K562 (cell line): Measurements from ENCODE around the gene THG1L. TPM values are rescaled to one million over a fixed set of nuclear protein-coding genes. Genes with fewer than 3 reads are reported as not detected.

Experiments used
- AFF4 ChIP-seq: sonication (generic); formaldehyde crosslinking; IDR thresholded peaks from 2 replicates; pipeline ENCODE4 v1.8.0; 2023; ENCODE audit warnings: mild to moderate bottlenecking, missing genetic modification reagents
- ATF1 ChIP-seq, 2 experiments: fragments of 450-650 bp in 1 of 2; IDR thresholded peaks; 2 replicates each; pipeline ENCODE4 v1.6.1; 2016; ENCODE audit warnings: missing compliant biosample characterization in 1 of 2, missing genetic modification characterization in 1 of 2
- EHMT2 ChIP-seq: fragments of 450-650 bp; IDR thresholded peaks from 2 replicates; pipeline ENCODE4 v1.6.1; 2018; ENCODE audit warnings: antibody characterized with exemption
- GMEB1 ChIP-seq: fragments of 250-450 bp; sonication (Bioruptor Pico); IDR thresholded peaks from 2 replicates; pipeline ENCODE4 v1.4.0; 2020; ENCODE audit warnings: mild to moderate bottlenecking
- GTF2E2 ChIP-seq: fragments of 200-800 bp; sonication (Bioruptor generic); IDR thresholded peaks from 2 replicates; pipeline ENCODE4 v1.6.1; 2016; ENCODE audit warnings: missing genetic modification characterization, missing compliant biosample characterization
- MXI1 ChIP-seq: IDR thresholded peaks from 2 replicates; pipeline ENCODE4 v1.6.1; 2011; ENCODE audit warnings: low read depth, mild to moderate bottlenecking, improper control_type of control experiment, low read length
- PCBP2 ChIP-seq: fragments of 200-400 bp; formaldehyde crosslinking; IDR thresholded peaks from 2 replicates; pipeline ENCODE4 v1.6.1; 2018; ENCODE audit warnings: low read length, low read depth, mild to moderate bottlenecking, moderate library complexity; ENCODE audit not compliant: poor library complexity, severe bottlenecking
- PML ChIP-seq: IDR thresholded peaks from 2 replicates; pipeline ENCODE4 v1.6.1; 2012; ENCODE audit warnings: low read length, inconsistent platforms
- TCF3 ChIP-seq: sonication (generic); formaldehyde crosslinking; IDR thresholded peaks from 2 replicates; pipeline ENCODE4 v1.4.0; 2020; ENCODE audit warnings: mild to moderate bottlenecking, missing genetic modification reagents
- ZBTB33 ChIP-seq: sonication (generic); formaldehyde crosslinking; IDR thresholded peaks from 2 replicates; pipeline ENCODE4 v1.8.1; 2023; ENCODE audit warnings: mild to moderate bottlenecking, missing genetic modification reagents
- ZNF133 ChIP-seq: fragments of 250-450 bp; sonication (Bioruptor Pico); IDR thresholded peaks from 2 replicates; pipeline ENCODE4 v1.4.0; 2020; ENCODE audit warnings: mild to moderate bottlenecking
- ZNF140 ChIP-seq: fragments of 250-450 bp; sonication (Bioruptor Pico); IDR thresholded peaks from 2 replicates; pipeline ENCODE4 v1.8.0; 2021; ENCODE audit warnings: moderate library complexity, mild to moderate bottlenecking, inconsistent platforms
- ZNF668 ChIP-seq: fragments of 250-450 bp; sonication (Bioruptor Pico); IDR thresholded peaks from 2 replicates; pipeline ENCODE4 v1.8.0; 2022; ENCODE audit warnings: mild to moderate bottlenecking, inconsistent platforms
- polyA plus RNA-seq, 8 experiments: library from polyadenylated mRNA; depleted of rRNA in 4 of 8; stranded (reverse) in 5 of 8; unstranded in 3 of 8; fragments of >200 nt; fragmentation: Nextera tagmentation in 2 of 8; fragmentation: Illumina TruSeq in 1 of 8; extraction: Ambion mirVana in 2 of 8; extraction: Trizol in 1 of 8; gene quantifications; 2 replicates each; pipeline versions ENCODE4 v1.2.1 to v1.2.3, GENCODE V29; 2011 to 2014; ENCODE audit warnings: inconsistent platforms in 1 of 8, missing spikeins in 1 of 8
- total RNA-seq, 7 experiments: library from RNA; depleted of rRNA in 6 of 7; stranded (reverse); fragments of >200 nt in 6 of 7; fragmentation: Illumina TruSeq in 2 of 7; extraction: Trizol in 2 of 7; gene quantifications; 2 replicates each; pipeline versions ENCODE4 v1.2.1 to v1.2.3, GENCODE V29; 2011 to 2021; ENCODE audit warnings: low replicate concordance in 1 of 7
- TF ChIP-seq, protein P1 (sequence below): sonication (generic); formaldehyde crosslinking; IDR thresholded peaks from 2 replicates; pipeline ENCODE4 v1.8.1; 2023; ENCODE audit warnings: missing genetic modification reagents, mild to moderate bottlenecking, borderline replicate concordance

Gene THG1L
- total and polyA plus RNA-seq, 9 of the 15 experiments (the other 6 are each of a cell fraction or from before 2014, with no cell fraction given): 21.8 to 40.7 (median 28.0) TPM

GRCh38 chr5:157731272-157732129 lies at the start of gene THG1L (continued):
- TF ChIP-seq, protein P1, sequence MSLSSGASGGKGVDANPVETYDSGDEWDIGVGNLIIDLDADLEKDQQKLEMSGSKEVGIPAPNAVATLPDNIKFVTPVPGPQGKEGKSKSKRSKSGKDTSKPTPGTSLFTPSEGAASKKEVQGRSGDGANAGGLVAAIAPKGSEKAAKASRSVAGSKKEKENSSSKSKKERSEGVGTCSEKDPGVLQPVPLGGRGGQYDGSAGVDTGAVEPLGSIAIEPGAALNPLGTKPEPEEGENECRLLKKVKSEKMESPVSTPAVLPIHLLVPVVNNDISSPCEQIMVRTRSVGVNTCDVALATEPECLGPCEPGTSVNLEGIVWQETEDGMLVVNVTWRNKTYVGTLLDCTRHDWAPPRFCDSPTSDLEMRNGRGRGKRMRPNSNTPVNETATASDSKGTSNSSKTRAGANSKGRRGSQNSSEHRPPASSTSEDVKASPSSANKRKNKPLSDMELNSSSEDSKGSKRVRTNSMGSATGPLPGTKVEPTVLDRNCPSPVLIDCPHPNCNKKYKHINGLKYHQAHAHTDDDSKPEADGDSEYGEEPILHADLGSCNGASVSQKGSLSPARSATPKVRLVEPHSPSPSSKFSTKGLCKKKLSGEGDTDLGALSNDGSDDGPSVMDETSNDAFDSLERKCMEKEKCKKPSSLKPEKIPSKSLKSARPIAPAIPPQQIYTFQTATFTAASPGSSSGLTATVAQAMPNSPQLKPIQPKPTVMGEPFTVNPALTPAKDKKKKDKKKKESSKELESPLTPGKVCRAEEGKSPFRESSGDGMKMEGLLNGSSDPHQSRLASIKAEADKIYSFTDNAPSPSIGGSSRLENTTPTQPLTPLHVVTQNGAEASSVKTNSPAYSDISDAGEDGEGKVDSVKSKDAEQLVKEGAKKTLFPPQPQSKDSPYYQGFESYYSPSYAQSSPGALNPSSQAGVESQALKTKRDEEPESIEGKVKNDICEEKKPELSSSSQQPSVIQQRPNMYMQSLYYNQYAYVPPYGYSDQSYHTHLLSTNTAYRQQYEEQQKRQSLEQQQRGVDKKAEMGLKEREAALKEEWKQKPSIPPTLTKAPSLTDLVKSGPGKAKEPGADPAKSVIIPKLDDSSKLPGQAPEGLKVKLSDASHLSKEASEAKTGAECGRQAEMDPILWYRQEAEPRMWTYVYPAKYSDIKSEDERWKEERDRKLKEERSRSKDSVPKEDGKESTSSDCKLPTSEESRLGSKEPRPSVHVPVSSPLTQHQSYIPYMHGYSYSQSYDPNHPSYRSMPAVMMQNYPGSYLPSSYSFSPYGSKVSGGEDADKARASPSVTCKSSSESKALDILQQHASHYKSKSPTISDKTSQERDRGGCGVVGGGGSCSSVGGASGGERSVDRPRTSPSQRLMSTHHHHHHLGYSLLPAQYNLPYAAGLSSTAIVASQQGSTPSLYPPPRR (CRISPR knock-in tag): no peak
- peak; percentile 43; the same call in 1 of the 2 replicates for TF ChIP-seq GTF2E2 (tag)
- peak; percentile 55; the same call in 1 of the 2 replicates for TF ChIP-seq MXI1
- TF ChIP-seq PCBP2: no peak
- no peak for TF ChIP-seq ZNF668 (CRISPR knock-in tag)
- peak; percentile 87 for TF ChIP-seq TCF3 (CRISPR knock-in tag)
- TF ChIP-seq GMEB1: no peak
- TF ChIP-seq ZNF140 (CRISPR knock-in tag): no peak
- no peak for TF ChIP-seq ZBTB33 (CRISPR knock-in tag)
- TF ChIP-seq PML: peak; percentile 18
- peak; percentile 63; the same call in 1 of the 2 replicates for TF ChIP-seq AFF4 (CRISPR knock-in tag)
- TF ChIP-seq ATF1 (CRISPR knock-in tag; IDR thresholded peaks at IDR 0.05): no peak
- peak; percentile 86 for TF ChIP-seq ATF1 (tag; IDR thresholded peaks at IDR 0.05)
- TF ChIP-seq ZNF133: no peak
- peak; percentile 64; the same call in 1 of the 2 replicates for TF ChIP-seq EHMT2
